Astrocyte (in vitro differentiated cells and primary cell): Measurements from ENCODE around the gene DNAH1. TPM values are rescaled to one million over a fixed set of nuclear protein-coding genes. Genes with fewer than 3 reads are reported as not detected.

Experiments used
- DNase-seq: peaks from one replicate; pipeline ENCODE4 v3.0.0-alpha.2; 2010; ENCODE audit warnings: low read depth
- FAIRE-seq: peaks from 2 replicates; lab custom pipeline; 2011; peaks lifted over from hg19 to GRCh38; lab: Jason Lieb, UNC
- H2AFZ ChIP-seq: 2 replicates; pipeline ENCODE4 v1.6.0; 2012; ENCODE audit warnings: low read depth, low read length, inconsistent platforms
- H3K27ac ChIP-seq: 2 replicates; pipeline ENCODE4 v1.5.1; 2011; ENCODE audit warnings: low read depth, low read length, inconsistent platforms
- H3K27me3 ChIP-seq: 2 replicates; pipeline ENCODE4 v1.6.0; 2011; ENCODE audit warnings: low read length, inconsistent platforms; ENCODE audit not compliant: insufficient read depth
- H3K36me3 ChIP-seq: 2 replicates; pipeline ENCODE4 v1.5.1; 2011; ENCODE audit warnings: low read length, inconsistent platforms; ENCODE audit not compliant: insufficient read depth
- H3K4me1 ChIP-seq: 2 replicates; pipeline ENCODE4 v1.5.1; 2011; ENCODE audit warnings: low read length, inconsistent platforms; ENCODE audit not compliant: insufficient read depth
- H3K4me2 ChIP-seq: 2 replicates; pipeline ENCODE4 v1.6.0; 2012; ENCODE audit warnings: low read length, inconsistent platforms
- H3K4me3 ChIP-seq: 2 replicates; pipeline ENCODE4 v1.5.1; 2011; ENCODE audit warnings: low read depth, mild to moderate bottlenecking, low read length, inconsistent platforms; ENCODE audit not compliant: insufficient read depth
- H3K79me2 ChIP-seq: 2 replicates; pipeline ENCODE4 v1.6.0; 2012; ENCODE audit warnings: mild to moderate bottlenecking, low read length, inconsistent platforms; ENCODE audit not compliant: insufficient read depth
- H3K9ac ChIP-seq: 2 replicates; pipeline ENCODE4 v1.6.0; 2012; ENCODE audit warnings: mild to moderate bottlenecking, low read length, inconsistent platforms
- H3K9me3 ChIP-seq: 2 replicates; pipeline ENCODE4 v1.5.1; 2012; ENCODE audit warnings: low read depth, mild to moderate bottlenecking, low read length, inconsistent platforms; ENCODE audit not compliant: insufficient read depth
- H4K20me1 ChIP-seq: 2 replicates; pipeline ENCODE4 v1.6.0; 2012; ENCODE audit warnings: low read length, inconsistent platforms; ENCODE audit not compliant: insufficient read depth
- H3K27ac Mint-ChIP-seq: one replicate; pipeline ENCODE4 v1.8.0; 2021; ENCODE audit warnings: mild to moderate bottlenecking, mixed read lengths; ENCODE audit not compliant: unreplicated experiment
- H3K27me3 Mint-ChIP-seq: one replicate; pipeline ENCODE4 v1.8.0; 2021; ENCODE audit warnings: low read depth, mixed read lengths; ENCODE audit not compliant: unreplicated experiment
- H3K36me3 Mint-ChIP-seq: one replicate; pipeline ENCODE4 v1.8.0; 2021; ENCODE audit warnings: low read depth, mixed read lengths; ENCODE audit not compliant: unreplicated experiment
- H3K4me1 Mint-ChIP-seq: one replicate; pipeline ENCODE4 v1.8.0; 2021; ENCODE audit warnings: low read depth, mixed read lengths; ENCODE audit not compliant: unreplicated experiment
- H3K4me3 Mint-ChIP-seq: one replicate; pipeline ENCODE4 v1.8.0; 2021; ENCODE audit warnings: mild to moderate bottlenecking, moderate library complexity, mixed read lengths; ENCODE audit not compliant: unreplicated experiment
- H3K9me3 Mint-ChIP-seq: one replicate; pipeline ENCODE4 v1.8.0; 2021; ENCODE audit warnings: mild to moderate bottlenecking, mixed read lengths; ENCODE audit not compliant: unreplicated experiment
- CTCF ChIP-seq: IDR thresholded peaks from 2 replicates; pipeline ENCODE4 v1.5.1; 2011; ENCODE audit warnings: low read depth, mild to moderate bottlenecking, inconsistent platforms, low read length, moderate library complexity; ENCODE audit not compliant: insufficient read depth
- EZH2 ChIP-seq: IDR thresholded peaks from 2 replicates; pipeline ENCODE4 v1.6.1; 2012; ENCODE audit warnings: mild to moderate bottlenecking, low read length, inconsistent platforms; ENCODE audit not compliant: insufficient read depth
- total RNA-seq: library from RNA; stranded (reverse); gene quantifications from 2 replicates; pipeline ENCODE4 v1.2.1, GENCODE V29; 2021

DNAH1 gene
- total RNA-seq, 1 donor from 2014 or later, result 2.3 TPM

- no peak for FAIRE-seq
- Histone ChIP-seq H3K9me3 (no peaks in the 10 kb centered on the region), H4K20me1 (no peaks in the 10 kb centered on the region), H3K9ac (no peak overlapping the region), H3K27ac (no peak overlapping the region), H2AFZ (no peak overlapping the region), H3K36me3 (no peaks in the 10 kb centered on the region), H3K4me3 (no peak overlapping the region), H3K4me1 (no peaks in the 10 kb centered on the region), H3K27me3 (no peaks in the 10 kb centered on the region), H3K79me2 (no peaks in the 10 kb centered on the region), H3K4me2 (no peak overlapping the region)
- TF ChIP-seq CTCF (no peak), EZH2 (no peak)
- DNase-seq, result no peak
- Mint-ChIP-seq H3K9me3 (no peaks in the 10 kb centered on the region), H3K27me3 (peaks cover 11% of the 10 kb centered on the region), H3K27ac (no peak overlapping the region), H3K4me3 (no peak overlapping the region), H3K4me1 (no peaks in the 10 kb centered on the region), H3K36me3 (peaks cover 5% of the 10 kb centered on the region)
These were observed 14.2 kb downstream of the DNAH1 start for GRCh38 chr3:52330194-52330805.

- Mint-ChIP-seq H3K27me3 (peaks cover 11% of the 10 kb centered on the region), H3K9me3 (no peaks in the 10 kb centered on the region), H3K27ac (no peak overlapping the region), H3K4me3 (no peak overlapping the region), H3K36me3 (peaks cover 5% of the 10 kb centered on the region), H3K4me1 (no peaks in the 10 kb centered on the region)
- H3K4me2 ChIP-seq, result no peak overlapping the region
- no peaks in the 10 kb centered on the region for H3K79me2 ChIP-seq
- H3K27me3 ChIP-seq, result no peaks in the 10 kb centered on the region
- no peak overlapping the region for H3K27ac ChIP-seq
- no peak for DNase-seq
- no peak overlapping the region for H3K4me3 ChIP-seq
- FAIRE-seq, result no peak
- no peaks in the 10 kb centered on the region for H3K9me3 ChIP-seq
- H3K36me3 ChIP-seq, result no peaks in the 10 kb centered on the region
- no peak overlapping the region for H3K9ac ChIP-seq
- TF ChIP-seq CTCF, result no peak
- TF ChIP-seq EZH2, result no peak
- H3K4me1 ChIP-seq, result no peaks in the 10 kb centered on the region
- H4K20me1 ChIP-seq, result no peaks in the 10 kb centered on the region
- no peak overlapping the region for H2AFZ ChIP-seq
These were observed 15.0 kb downstream of the DNAH1 start for GRCh38 chr3:52331091-52331490.

- Mint-ChIP-seq H3K27ac (no peak overlapping the region), H3K4me1 (no peaks in the 10 kb centered on the region), H3K36me3 (peaks cover 2% of the 10 kb centered on the region), H3K4me3 (no peak overlapping the region), H3K27me3 (peaks cover 9% of the 10 kb centered on the region), H3K9me3 (no peaks in the 10 kb centered on the region)
- Histone ChIP-seq H3K9ac (no peak overlapping the region), H3K79me2 (no peaks in the 10 kb centered on the region), H3K27me3 (no peaks in the 10 kb centered on the region), H3K36me3 (no peaks in the 10 kb centered on the region), H3K9me3 (no peaks in the 10 kb centered on the region), H3K4me2 (no peak overlapping the region), H3K4me3 (no peak overlapping the region), H4K20me1 (no peaks in the 10 kb centered on the region), H2AFZ (no peak overlapping the region), H3K27ac (no peak overlapping the region), H3K4me1 (no peaks in the 10 kb centered on the region)
- TF ChIP-seq CTCF (no peak), EZH2 (no peak)
- FAIRE-seq, result no peak
- no peak for DNase-seq
These were observed 15.8 kb downstream of the DNAH1 start for GRCh38 chr3:52331906-52332305.
